ENCODE results near the gene PARD3.

- TF ChIP-seq CTCF (IDR thresholded peaks at IDR 0.05) (no peak), POLR2A (IDR thresholded peaks at IDR 0.05) (no peak)
These were observed 188.8 kb downstream of the PARD3 start for GRCh38 chr10:34626158-34626880.

Measured in Peyer's patch (tissue), 4 donors.